ENCODE measurements around the gene FAM50B.

The FAM50B gene

GRCh38 chr6:3804964-3805363, 44.2 kb upstream of the FAM50B start:
- ChIA-PET CTCF (no interaction called here), POLR2A (no interaction called here)
- no peak for TF ChIP-seq BHLHE40 (IDR thresholded peaks at IDR 0.05; ENCODE audit: borderline replicate concordance)
- no peak for TF ChIP-seq FOXM1 (IDR thresholded peaks at IDR 0.05; ENCODE audit: borderline replicate concordance)
- TF ChIP-seq FOXA1 (IDR thresholded peaks at IDR 0.05), result no peak
- TF ChIP-seq PKNOX1 (IDR thresholded peaks at IDR 0.05), result no peak
- no peak for TF ChIP-seq FOXK2 (IDR thresholded peaks at IDR 0.05)
- no peak for TF ChIP-seq SP1 (IDR thresholded peaks at IDR 0.05)
- TF ChIP-seq TARDBP (IDR thresholded peaks at IDR 0.05), result no peak
- no peak for TF ChIP-seq ARNT (IDR thresholded peaks at IDR 0.05)
- TF ChIP-seq NFRKB (IDR thresholded peaks at IDR 0.05), result no peak
- TF ChIP-seq HDGF (IDR thresholded peaks at IDR 0.05; ENCODE audit: borderline replicate concordance), result no peak
- no peak for TF ChIP-seq LEF1 (IDR thresholded peaks at IDR 0.05; ENCODE audit: borderline replicate concordance)
- TF ChIP-seq CTBP1 (IDR thresholded peaks at IDR 0.05; ENCODE audit: borderline replicate concordance), result no peak
- TF ChIP-seq ELF4 (IDR thresholded peaks at IDR 0.05), result no peak
- TF ChIP-seq L3MBTL2 (conservative IDR thresholded peaks at IDR 0.05), result no peak
- no peak for TF ChIP-seq SUZ12 (IDR thresholded peaks at IDR 0.05)
- TF ChIP-seq ZNF384 (IDR thresholded peaks at IDR 0.05), result no peak
- no peak for DNase-seq (ENCODE audit: extremely low spot score)

- DNase-seq (ENCODE audit: extremely low spot score), result no peak
- TF ChIP-seq TARDBP (IDR thresholded peaks at IDR 0.05) (no peak), CTBP1 (IDR thresholded peaks at IDR 0.05; ENCODE audit: borderline replicate concordance) (no peak), LEF1 (IDR thresholded peaks at IDR 0.05; ENCODE audit: borderline replicate concordance) (no peak)
- ChIA-PET POLR2A (no interaction called here), CTCF (no interaction called here)
Measured at GRCh38 chr6:3805448-3806123, 43.6 kb upstream of the FAM50B start.

- CTCF ChIA-PET, result no interaction called here
- DNase-seq (ENCODE audit: extremely low spot score), result no peak
Measured at GRCh38 chr6:3806169-3806922, 42.8 kb upstream of the FAM50B start.

GRCh38 chr6:3808199-3808598, 41.0 kb upstream of the FAM50B start:
- ChIA-PET POLR2A (no interaction called here), CTCF (no interaction called here)
- DNase-seq (ENCODE audit: extremely low spot score), result no peak
- TF ChIP-seq CTBP1 (IDR thresholded peaks at IDR 0.05; ENCODE audit: borderline replicate concordance) (no peak), L3MBTL2 (conservative IDR thresholded peaks at IDR 0.05) (no peak), ZNF384 (IDR thresholded peaks at IDR 0.05) (no peak), BHLHE40 (IDR thresholded peaks at IDR 0.05; ENCODE audit: borderline replicate concordance) (no peak), SP1 (IDR thresholded peaks at IDR 0.05) (no peak), PKNOX1 (IDR thresholded peaks at IDR 0.05) (no peak), ARNT (IDR thresholded peaks at IDR 0.05) (no peak), HDGF (IDR thresholded peaks at IDR 0.05; ENCODE audit: borderline replicate concordance) (no peak), LEF1 (IDR thresholded peaks at IDR 0.05; ENCODE audit: borderline replicate concordance) (no peak), SUZ12 (IDR thresholded peaks at IDR 0.05) (no peak)

More at GRCh38 chr6:3806169-3806922, 42.8 kb upstream of the FAM50B start:
- POLR2A ChIA-PET, result no interaction called here
- TF ChIP-seq NFRKB (IDR thresholded peaks at IDR 0.05) (no peak), ZNF384 (IDR thresholded peaks at IDR 0.05) (no peak), ARNT (IDR thresholded peaks at IDR 0.05) (no peak), CTBP1 (IDR thresholded peaks at IDR 0.05; ENCODE audit: borderline replicate concordance) (no peak), SP1 (IDR thresholded peaks at IDR 0.05) (no peak), SUZ12 (IDR thresholded peaks at IDR 0.05) (no peak), FOXM1 (IDR thresholded peaks at IDR 0.05; ENCODE audit: borderline replicate concordance) (no peak), ELF4 (IDR thresholded peaks at IDR 0.05) (no peak), FOXK2 (IDR thresholded peaks at IDR 0.05) (no peak), TARDBP (IDR thresholded peaks at IDR 0.05) (no peak), BHLHE40 (IDR thresholded peaks at IDR 0.05; ENCODE audit: borderline replicate concordance) (no peak)

- ChIA-PET POLR2A (no interaction called here), CTCF (interaction anchor here (1.2 kb wide), 1 partner anchor 17 kb away, joined by 3 read pairs; no protein-coding TSS in a partner anchor)
- no peak for TF ChIP-seq FOXK2 (IDR thresholded peaks at IDR 0.05)
- TF ChIP-seq TARDBP (IDR thresholded peaks at IDR 0.05), result no peak
- TF ChIP-seq SUZ12 (IDR thresholded peaks at IDR 0.05), result no peak
- no peak for TF ChIP-seq L3MBTL2 (conservative IDR thresholded peaks at IDR 0.05)
- TF ChIP-seq SP1 (IDR thresholded peaks at IDR 0.05), result no peak
- TF ChIP-seq ZNF384 (IDR thresholded peaks at IDR 0.05), result no peak
- no peak for TF ChIP-seq ELF4 (IDR thresholded peaks at IDR 0.05)
- no peak for TF ChIP-seq FOXM1 (IDR thresholded peaks at IDR 0.05; ENCODE audit: borderline replicate concordance)
- no peak for TF ChIP-seq BHLHE40 (IDR thresholded peaks at IDR 0.05; ENCODE audit: borderline replicate concordance)
- no peak for TF ChIP-seq FOXA1 (IDR thresholded peaks at IDR 0.05)
- no peak for TF ChIP-seq LEF1 (IDR thresholded peaks at IDR 0.05; ENCODE audit: borderline replicate concordance)
- no peak for TF ChIP-seq ARNT (IDR thresholded peaks at IDR 0.05)
- TF ChIP-seq HDGF (IDR thresholded peaks at IDR 0.05; ENCODE audit: borderline replicate concordance), result no peak
- TF ChIP-seq PKNOX1 (IDR thresholded peaks at IDR 0.05), result no peak
- no peak for TF ChIP-seq NFRKB (IDR thresholded peaks at IDR 0.05)
- no peak for TF ChIP-seq CTBP1 (IDR thresholded peaks at IDR 0.05; ENCODE audit: borderline replicate concordance)
- no peak for DNase-seq (ENCODE audit: extremely low spot score)
Measured at GRCh38 chr6:3808759-3809514, 40.2 kb upstream of the FAM50B start.
